Urothelium cell line (cell line): ENCODE results near the gene HSBP1L1.
A peak's percentile ranks its signal among the peaks of the same experiment; 100 is the strongest.

Experiments used
- DNase-seq: peaks from one replicate; pipeline ENCODE4 v3.0.0; 2011; ENCODE audit warnings: low spot score, mixed read lengths
- FAIRE-seq: peaks from 2 replicates; lab custom pipeline; 2011; peaks lifted over from hg19 to GRCh38; lab: Jason Lieb, UNC

The HSBP1L1 gene

DNA sequence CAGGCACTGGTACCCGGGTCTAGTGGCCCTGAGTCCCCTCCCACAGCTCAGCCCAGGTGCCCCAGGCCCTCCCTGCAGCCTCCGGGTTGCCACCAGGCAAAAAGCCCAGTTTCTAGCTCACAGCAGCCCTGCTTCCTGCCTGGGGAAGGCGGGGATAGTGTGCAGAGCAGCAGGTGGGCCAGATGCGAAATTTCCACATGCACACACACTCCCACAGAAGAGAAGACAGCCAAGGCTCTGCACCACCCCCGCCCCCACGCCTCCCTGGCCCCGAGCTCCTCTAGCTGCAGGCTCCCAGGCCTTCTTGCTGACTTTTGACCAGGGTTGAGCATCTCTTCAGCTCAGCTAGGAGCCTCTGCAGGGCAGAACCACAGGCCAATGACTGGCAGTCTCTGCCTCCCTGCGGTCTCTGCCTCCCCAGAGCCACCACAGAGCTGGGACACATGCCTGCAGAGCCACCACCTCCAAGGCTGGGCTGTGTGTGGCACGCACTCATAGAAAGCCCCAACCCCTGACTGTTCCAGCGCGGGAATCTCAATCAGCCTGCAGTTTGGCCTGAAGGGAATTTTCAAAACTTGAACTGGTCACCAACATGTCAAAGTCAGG lies 20.2 kb upstream of the HSBP1L1 start:
- FAIRE-seq (no peak), DNase-seq (no peak)

GRCh38 chr18:79944746-79945117 lies 19.7 kb upstream of the HSBP1L1 start:
- DNase-seq (no peak), FAIRE-seq (no peak)

DNA sequence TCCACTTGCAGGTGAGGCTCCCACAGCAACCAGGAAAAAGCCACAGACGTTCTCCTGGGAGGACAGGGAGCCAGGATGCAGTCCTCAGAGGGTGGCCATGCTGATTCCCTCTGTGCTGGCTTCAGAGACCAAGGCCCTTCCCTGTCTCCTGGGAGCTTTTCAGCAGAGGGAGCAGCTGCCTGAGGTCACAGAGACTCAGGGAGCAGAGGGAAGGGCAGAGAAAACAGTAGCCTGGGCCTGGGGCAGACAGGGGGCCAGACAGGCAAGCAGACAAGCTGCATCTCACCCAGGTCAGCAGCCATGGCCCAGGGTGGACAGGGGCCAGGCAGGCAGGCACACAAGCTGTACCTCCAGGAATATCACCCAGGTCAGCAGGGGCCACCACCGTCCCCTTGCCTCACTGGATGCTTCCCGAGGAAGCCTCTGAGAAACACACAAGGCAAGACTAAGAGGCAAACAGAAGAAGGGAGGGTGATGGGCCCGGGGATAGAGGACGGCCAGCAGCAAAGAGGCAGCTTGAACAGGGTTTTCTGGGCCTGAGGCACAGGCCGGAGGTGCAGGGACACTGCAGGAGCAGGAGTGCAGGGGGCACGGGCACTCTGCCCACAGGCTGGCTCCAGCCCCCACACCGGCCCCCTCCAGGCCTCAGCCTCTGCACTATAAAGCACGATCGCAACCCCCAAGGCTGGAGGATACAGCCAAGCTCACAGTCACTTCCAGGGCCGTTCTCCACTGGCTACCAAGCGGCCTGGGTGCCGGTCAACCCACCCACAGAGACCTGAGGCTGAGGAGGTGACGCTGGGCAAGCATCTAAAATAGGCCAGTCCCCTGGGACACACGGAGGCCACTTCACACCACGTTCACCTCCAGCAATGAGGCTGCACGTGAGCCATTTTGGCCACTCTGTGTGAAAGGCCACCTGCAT lies 19.1 kb upstream of the HSBP1L1 start:
- FAIRE-seq, result no peak
- DNase-seq, result no peak

- DNase-seq (no peak), FAIRE-seq (no peak)
Measured at GRCh38 chr18:79947054-79947755, 17.2 kb upstream of the HSBP1L1 start.

DNA sequence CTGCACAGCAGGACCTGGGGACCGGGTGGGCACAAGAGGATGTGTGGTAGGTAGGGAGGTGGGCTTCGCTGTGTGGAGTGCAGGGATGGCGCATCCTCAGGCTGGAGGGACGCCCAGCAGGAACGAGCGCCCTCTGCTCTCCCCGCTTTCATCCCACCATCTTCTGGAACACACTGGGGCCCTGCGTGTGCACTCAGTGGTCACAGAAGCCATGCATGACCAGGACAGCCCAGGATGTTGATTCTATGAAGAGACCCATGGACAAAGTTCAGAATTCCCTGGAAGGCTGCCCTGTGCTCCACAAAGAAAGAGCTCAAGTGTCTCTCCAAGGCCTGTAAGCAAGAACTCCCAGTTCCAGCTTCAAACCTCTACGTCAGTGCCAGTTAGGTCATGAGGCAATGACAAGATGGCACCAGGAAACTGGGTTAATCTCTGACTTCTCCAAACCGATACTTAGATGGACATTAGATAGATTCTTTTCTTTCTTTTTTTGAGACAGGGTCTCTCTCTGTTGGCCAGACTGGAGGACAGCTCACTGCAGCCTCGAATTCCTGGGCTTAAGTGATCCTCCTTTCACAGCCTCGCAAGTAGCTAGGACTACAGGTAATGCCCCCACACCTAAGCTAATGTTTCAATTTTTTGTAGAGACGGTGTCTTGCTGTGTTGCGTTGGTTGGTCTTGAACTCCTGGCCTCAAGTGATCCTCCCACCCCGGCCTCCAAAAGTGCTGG lies 16.4 kb upstream of the HSBP1L1 start:
- FAIRE-seq (no peak), DNase-seq (no peak)

GRCh38 chr18:79948719-79949411 lies 15.6 kb upstream of the HSBP1L1 start:
- FAIRE-seq, result no peak
- no peak for DNase-seq

GRCh38 chr18:79949697-79950487 lies 14.6 kb upstream of the HSBP1L1 start:
- DNase-seq (no peak), FAIRE-seq (no peak)

GRCh38 chr18:79950515-79951341 lies 13.7 kb upstream of the HSBP1L1 start:
- FAIRE-seq, result peak; percentile 5

DNA sequence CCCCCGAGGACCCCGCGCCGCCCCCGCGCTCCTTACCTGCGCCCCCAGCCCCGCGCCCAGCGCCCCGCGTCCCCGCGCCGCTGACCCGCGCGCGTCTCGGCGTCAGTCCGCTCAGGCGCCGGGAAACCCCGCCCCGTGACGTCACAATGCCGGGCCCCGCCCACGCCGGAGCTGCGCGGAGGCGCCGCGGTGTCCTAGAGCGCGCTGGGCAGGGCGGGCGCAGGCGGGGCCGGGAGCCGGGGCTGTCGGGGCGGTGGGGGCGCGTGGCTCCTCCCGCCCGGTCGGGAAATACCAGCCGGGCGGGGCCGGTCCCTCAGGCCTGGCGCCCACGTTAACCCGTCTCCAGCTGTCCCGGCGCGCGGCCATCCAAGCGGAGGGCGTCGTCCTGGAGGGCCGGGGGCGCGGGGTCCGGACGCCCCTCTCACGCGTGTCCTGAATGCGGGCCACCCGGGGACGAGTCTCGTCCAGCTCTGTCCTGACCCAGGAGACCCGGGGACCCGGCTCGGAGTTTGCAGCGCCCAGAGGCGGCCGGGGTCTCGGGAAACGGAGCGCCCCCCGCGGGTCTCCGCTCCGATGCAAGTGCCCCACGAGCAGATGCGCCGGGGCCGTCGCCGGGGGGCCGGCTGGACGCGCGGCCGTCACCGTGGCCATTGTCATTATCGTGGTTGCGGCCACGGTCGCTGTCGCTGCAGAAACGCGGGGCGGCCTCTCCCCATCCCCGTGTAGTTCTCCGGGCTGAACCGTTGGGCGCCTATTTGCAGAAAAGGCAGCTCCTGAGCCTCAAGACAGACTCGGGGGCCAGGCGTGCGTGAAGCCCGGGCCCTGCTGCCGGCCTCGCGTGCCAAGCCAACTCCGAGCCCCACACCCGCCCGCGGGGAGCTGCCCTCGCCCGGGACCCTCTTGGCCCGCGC lies 12.6 kb upstream of the HSBP1L1 start, which contains the start of gene SLC66A2:
Gene SLC66A2 (minus strand): TSS at position 109 of the 911 bp plus-strand sequence. CDS start 727 bp downstream, outside the sequence.
- peak; percentile 98 for DNase-seq
- peak; percentile 95 for FAIRE-seq

More at GRCh38 chr18:79950515-79951341, 13.7 kb upstream of the HSBP1L1 start:
- DNase-seq, result peak; percentile 48

GRCh38 chr18:79952456-79952995 lies 11.9 kb upstream of the HSBP1L1 start:
- peak; percentile 23 for FAIRE-seq

GRCh38 chr18:79952996-79953559 lies 11.4 kb upstream of the HSBP1L1 start:
- FAIRE-seq, result no peak
- DNase-seq, result no peak

More at GRCh38 chr18:79952456-79952995, 11.9 kb upstream of the HSBP1L1 start:
- DNase-seq, result no peak

GRCh38 chr18:79953971-79954651 lies 10.3 kb upstream of the HSBP1L1 start:
- FAIRE-seq (no peak), DNase-seq (no peak)

- FAIRE-seq (no peak), DNase-seq (no peak)
Measured at GRCh38 chr18:79954791-79955190, 9.7 kb upstream of the HSBP1L1 start.

- no peak for FAIRE-seq
Measured at GRCh38 chr18:79955302-79956075, 9.0 kb upstream of the HSBP1L1 start.

GRCh38 chr18:79956276-79956675 lies 8.2 kb upstream of the HSBP1L1 start:
- no peak for FAIRE-seq

More at GRCh38 chr18:79955302-79956075, 9.0 kb upstream of the HSBP1L1 start:
- DNase-seq, result no peak

More at GRCh38 chr18:79956276-79956675, 8.2 kb upstream of the HSBP1L1 start:
- no peak for DNase-seq
